LNCAP (cell line): ENCODE data around the gene LRCH4.

Experiments
- TF ChIP-seq, protein P1 (sequence below): fragments of 450-650 bp; IDR thresholded peaks from 2 replicates; pipeline ENCODE4 v1.5.1; 2017; ENCODE audit warnings: mild to moderate bottlenecking

The LRCH4 gene

GRCh38 chr7:100626055-100626454 is 40.1 kb upstream of the LRCH4 start:
- TF ChIP-seq, protein P1, sequence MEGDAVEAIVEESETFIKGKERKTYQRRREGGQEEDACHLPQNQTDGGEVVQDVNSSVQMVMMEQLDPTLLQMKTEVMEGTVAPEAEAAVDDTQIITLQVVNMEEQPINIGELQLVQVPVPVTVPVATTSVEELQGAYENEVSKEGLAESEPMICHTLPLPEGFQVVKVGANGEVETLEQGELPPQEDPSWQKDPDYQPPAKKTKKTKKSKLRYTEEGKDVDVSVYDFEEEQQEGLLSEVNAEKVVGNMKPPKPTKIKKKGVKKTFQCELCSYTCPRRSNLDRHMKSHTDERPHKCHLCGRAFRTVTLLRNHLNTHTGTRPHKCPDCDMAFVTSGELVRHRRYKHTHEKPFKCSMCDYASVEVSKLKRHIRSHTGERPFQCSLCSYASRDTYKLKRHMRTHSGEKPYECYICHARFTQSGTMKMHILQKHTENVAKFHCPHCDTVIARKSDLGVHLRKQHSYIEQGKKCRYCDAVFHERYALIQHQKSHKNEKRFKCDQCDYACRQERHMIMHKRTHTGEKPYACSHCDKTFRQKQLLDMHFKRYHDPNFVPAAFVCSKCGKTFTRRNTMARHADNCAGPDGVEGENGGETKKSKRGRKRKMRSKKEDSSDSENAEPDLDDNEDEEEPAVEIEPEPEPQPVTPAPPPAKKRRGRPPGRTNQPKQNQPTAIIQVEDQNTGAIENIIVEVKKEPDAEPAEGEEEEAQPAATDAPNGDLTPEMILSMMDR: no peak

GRCh38 chr7:100623951-100624824 is 38.3 kb upstream of the LRCH4 start:
- TF ChIP-seq, protein P1: no peak

DNA sequence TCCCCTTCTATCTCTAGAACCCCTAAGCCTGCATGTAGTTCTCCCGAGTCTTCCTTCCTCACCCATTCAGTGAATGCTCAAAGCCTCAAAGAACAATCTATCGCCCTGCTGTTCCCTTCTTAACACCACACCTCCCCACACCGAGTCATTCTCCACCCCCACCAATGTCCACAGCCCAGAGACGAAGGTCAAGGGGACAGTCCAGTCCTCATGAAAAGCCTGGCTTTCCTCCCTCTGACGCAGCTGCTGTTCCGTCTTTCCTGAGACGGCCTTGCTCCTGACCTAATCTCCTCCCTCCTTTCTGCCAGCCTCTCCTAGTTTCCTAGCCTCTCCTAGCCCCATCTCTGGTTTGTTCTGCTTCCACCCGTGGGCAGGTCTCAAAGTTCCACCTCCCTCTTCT is 35.6 kb upstream of the LRCH4 start:
- TF ChIP-seq, protein P1: no peak

- TF ChIP-seq, protein P1: no peak
Measured at GRCh38 chr7:100620804-100621203, 34.9 kb upstream of the LRCH4 start.

GRCh38 chr7:100620239-100620638 is 34.3 kb upstream of the LRCH4 start:
- TF ChIP-seq, protein P1: no peak

- TF ChIP-seq, protein P1: no peak
Measured at GRCh38 chr7:100614308-100614861, 28.5 kb upstream of the LRCH4 start.

GRCh38 chr7:100613412-100614175 is 27.7 kb upstream of the LRCH4 start:
- TF ChIP-seq, protein P1: no peak
